SK-N-MC (cell line): Measurements from ENCODE around the gene PRM1.

Source experiments
- EZH2 ChIP-seq: fragments of 200-600 bp; sonication (generic); IDR thresholded peaks from one replicate; pipeline ENCODE4 v1.6.1; 2017; ENCODE audit warnings: antibody characterized with exemption
- POLR2AphosphoS5 ChIP-seq: IDR thresholded peaks from 2 replicates; pipeline ENCODE4 v1.6.1; 2012; ENCODE audit warnings: mild to moderate bottlenecking, low read depth, low read length, borderline replicate concordance

DNA sequence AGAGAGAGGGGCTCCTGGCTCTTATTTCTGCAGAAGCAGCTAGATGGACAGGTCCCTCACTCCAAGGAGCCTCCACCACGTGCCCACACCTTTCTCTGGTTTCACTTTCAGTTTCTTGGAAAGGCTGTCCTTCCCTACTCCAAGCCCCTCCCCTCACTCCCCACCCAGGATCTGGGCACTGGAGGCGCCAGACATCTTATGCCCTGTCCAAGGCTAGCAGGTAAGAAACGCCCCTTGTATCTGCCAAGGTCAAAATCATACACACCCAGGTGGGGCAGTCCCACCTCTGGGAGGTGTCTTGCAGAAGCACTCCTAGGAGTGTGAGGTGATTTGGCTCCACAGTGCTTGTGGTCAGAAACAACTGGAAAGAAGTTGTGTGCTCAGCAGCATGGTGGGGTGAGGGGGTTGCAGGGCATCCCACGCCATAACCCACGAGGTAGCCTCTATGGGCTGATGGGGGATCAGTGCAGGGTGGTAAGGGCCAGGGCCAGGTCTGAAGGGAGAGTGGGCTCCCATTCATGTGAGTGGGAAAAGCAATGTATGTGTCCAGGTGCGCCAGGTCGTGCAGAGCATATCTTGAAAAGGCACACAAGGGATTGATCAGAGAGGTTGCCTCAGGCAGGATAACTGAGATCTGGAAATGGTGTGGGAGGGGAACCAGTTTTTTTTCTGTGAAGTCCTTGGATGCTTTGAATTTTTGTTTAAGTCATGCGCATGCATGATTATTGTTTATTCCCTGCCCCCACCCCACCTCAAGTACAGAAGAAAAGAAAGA lies 31.8 kb upstream of the PRM1 start:
- TF ChIP-seq EZH2 (no peak), POLR2AphosphoS5 (no peak)
